NCI-H345 (cell line): Measurements from ENCODE around the gene MICAL3.
A peak's percentile ranks its signal among the peaks of the same experiment; 100 is the strongest.
"Not testable (repeated sequence)": the region's sequence is repeated elsewhere in the genome, so short reads cannot be mapped to it uniquely, and the experiment has no call there.

Experiments used
- DNase-seq: peaks from one replicate; lab custom pipeline; 2025; lab: John Stamatoyannopoulos, UW

MICAL3 gene

GRCh38 chr22:18059094-18059417 is 34.7 kb upstream of the MICAL3 start:
- DNase-seq, result no peak

- DNase-seq, result no peak
Observed at GRCh38 chr22:18058371-18059093, 34.2 kb upstream of the MICAL3 start.

DNA sequence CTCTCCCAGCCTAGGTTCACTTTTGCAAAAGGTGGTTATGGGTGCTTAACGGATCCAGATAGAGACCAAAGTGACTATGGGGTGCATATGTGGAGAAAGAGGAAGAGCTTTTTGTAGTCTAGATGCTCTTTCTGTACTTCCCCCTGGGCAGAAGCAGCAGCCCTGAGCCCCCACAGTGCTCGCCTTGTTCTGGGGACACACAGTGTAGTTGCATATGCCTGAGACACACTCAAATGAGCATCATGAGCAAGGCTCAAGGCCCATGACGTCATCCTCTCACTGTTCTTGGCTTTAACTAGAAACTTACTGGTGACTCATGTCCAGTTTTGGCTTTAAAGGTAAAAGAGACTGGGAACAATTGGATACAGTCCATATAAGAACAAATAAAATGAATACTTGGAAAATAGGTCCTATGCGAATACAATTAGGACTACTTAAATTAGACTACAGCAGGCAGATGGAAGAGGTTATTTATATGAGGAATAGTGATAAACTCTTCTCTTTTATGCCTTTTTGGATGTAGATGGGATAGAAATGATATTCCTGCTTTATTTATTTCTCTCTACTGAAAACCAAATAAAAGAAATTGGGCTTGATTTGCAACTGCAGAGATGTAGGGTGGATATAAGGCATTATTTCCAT is 33.3 kb upstream of the MICAL3 start:
- no peak for DNase-seq

DNA sequence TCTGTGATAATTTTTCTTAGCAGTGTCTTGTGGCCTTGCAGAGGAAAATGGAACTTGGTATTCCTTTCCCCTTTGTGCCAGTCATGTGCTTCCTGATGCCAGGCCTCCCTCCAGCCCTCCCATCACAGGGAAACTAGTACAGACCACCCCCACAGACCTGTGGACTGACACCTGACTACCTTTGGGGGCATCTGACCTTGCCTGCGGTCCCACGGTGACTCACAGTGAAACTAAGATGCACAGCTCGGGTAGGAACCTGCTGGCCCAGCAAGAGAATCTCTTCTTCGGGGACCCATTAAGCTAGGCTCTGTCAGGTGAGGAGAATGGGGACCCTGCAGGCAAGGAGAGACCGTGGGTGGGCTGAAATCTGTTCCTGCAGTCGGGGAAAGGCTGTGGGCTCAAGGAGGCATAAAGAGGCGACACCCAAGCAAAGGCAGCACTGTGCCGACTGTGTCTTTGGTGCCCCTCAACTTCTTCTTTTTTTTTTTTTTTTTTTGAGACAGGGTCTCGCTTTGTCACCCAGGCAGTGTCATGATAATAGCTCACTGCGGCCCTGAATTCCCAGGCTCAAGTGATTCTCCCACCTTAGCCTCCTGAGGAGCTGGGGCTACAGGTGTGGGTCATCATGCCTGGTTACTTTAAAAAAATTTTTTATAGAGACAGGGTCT is 32.6 kb upstream of the MICAL3 start:
- DNase-seq, result no peak

- DNase-seq, result peak; percentile 25
Observed at GRCh38 chr22:18056161-18056666, 31.9 kb upstream of the MICAL3 start.

DNA sequence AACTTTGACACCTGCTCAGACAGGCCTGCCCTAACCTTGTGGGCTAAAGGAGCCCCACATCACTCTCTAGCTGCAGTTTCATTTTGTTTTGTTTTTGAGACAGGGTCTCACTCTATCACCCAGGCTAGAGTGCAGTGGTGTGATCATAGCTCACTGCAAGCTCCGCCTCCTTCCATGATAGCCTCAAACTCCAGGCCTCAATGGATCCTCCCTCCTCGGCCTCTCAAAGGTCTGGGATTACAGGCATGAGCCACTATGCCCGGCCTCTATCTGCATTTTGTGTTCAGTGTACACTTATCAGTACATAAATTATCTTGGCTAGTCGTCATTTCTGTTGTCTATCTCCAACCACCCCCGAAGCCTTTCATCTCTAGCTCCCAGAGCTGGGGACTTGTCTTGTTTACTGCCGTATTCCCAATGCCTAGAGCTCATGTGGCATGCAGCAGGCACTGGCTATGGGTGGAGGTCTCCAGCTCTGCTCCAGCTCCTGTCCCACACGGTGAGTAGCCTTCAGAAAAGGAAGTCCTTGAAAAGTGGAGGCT is 31.3 kb upstream of the MICAL3 start:
- DNase-seq, result peak; percentile 25

GRCh38 chr22:18053216-18053946 is 29.0 kb upstream of the MICAL3 start:
- DNase-seq, result not testable (repeated sequence)

DNA sequence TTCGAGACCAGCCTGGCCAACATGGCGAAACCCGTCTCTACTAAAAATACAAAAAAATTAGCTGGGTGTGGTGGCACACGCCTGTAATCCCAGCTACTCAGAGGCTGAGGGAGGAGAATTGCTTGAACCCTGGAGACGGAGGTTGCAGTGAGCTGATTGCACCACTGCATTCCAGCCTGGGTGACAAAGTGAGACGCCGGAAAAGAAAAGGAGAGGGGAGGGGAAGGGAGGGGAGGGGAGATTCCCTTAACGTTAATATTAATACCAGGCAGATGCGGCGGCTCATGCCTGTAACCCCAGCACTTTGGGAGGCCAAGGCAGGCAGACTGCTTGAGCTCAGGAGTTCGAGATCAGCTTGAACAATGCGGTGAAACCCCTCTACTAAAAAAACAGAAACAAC is 26.8 kb upstream of the MICAL3 start:
- not testable (repeated sequence) for DNase-seq

GRCh38 chr22:18050065-18050464 is 25.7 kb upstream of the MICAL3 start:
- no peak for DNase-seq

DNA sequence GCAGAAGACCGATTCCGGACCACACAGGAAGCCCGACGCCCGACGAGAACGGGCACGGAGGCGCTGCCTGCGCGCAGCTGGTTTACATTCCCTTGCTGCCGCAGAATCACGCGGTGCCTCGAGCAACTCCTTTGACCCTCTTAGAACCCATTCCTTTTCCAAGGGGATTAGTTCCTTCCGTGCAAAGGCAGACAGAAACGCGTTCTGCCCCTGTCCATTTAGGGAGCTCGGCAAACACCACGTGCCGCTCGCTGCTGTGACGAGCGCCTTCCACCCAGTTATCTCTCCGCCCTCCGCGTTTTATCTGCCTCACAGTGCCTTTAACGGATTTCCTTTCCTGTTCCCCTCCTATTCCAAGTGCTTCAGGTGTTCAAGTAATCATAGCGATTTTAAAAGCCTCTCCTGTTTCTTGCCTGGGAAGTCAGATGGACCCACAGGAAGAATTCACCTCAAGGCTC is 24.1 kb upstream of the MICAL3 start:
- DNase-seq, result no peak

- DNase-seq, result no peak
Observed at GRCh38 chr22:18048041-18048440, 23.7 kb upstream of the MICAL3 start.

- DNase-seq, result no peak
Observed at GRCh38 chr22:18045794-18046193, 21.4 kb upstream of the MICAL3 start.

DNA sequence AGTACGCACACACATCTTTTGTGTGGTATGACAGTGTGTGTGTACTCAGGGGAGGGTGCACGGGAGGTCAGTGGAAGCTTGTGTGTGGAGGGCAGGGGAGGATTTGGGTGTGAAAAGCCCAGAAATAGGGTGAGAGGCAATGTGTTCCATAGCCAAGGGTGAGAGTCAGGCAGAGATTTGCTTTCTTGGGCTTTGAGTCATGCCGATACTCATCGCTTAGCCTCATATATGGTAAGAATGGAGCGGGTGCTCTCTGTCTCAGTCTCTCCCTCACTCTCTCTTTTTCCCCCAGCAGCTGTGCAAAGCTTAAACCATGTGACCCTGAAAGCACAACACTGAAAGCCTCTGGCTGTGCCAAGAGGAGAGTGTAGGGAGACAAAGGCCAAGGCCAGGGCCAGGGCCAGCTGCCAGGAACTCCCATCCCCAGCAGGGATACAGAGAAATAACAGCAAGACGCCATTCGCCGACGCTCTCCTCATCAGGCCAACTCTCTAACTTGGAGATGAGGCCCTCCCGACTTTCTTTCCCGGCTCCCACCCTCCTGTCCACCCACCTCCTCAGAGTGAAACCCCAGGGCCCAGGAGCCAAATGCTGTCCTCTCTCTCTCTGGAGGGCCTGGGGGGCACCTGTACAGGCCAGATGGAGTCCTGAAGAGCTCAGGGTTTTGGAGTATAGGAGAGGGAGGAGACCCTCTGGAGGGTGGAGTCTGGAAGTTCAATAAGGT is 20.3 kb upstream of the MICAL3 start:
- peak; percentile 83 for DNase-seq

- DNase-seq, result no peak
Observed at GRCh38 chr22:18042685-18043084, 18.3 kb upstream of the MICAL3 start.

DNA sequence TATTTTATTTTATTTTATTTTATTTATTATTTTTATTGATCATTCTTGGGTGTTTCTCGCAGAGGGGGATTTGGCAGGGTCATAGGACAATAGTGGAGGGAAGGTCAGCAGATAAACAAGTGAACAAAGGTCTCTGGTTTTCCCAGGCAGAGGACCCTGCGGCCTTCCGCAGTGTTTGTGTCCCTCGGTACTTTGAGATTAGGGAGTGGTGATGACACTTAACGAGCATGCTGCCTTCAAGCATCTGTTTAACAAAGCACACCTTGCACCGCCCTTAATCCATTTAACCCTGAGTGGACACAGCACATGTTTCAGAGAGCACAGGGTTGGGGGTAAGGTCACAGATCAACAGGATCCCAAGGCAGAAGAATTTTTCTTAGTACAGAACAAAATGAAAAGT is 16.5 kb upstream of the MICAL3 start:
- not testable (repeated sequence) for DNase-seq

DNA sequence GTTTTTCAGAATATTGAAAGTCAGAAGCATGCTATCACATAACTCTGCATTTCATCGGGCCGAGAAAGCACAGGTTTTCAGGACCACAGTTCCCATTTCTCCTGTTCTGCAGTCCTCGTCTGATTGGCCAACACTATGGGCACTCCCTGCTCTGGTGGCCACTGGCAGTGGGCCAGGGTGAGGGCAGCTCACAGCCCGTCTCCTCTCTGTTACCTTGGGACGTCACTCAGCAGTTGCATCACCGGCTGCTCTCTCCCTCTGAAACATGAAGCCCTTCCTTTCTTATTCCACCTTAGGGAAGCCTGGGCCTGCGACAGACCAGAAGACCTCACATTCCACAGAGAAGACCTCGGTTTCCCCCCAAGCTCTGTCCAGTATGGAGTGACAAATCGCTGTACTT is 11.4 kb upstream of the MICAL3 start:
- no peak for DNase-seq

- DNase-seq, result no peak
Observed at GRCh38 chr22:18034076-18034475, 9.7 kb upstream of the MICAL3 start.

DNA sequence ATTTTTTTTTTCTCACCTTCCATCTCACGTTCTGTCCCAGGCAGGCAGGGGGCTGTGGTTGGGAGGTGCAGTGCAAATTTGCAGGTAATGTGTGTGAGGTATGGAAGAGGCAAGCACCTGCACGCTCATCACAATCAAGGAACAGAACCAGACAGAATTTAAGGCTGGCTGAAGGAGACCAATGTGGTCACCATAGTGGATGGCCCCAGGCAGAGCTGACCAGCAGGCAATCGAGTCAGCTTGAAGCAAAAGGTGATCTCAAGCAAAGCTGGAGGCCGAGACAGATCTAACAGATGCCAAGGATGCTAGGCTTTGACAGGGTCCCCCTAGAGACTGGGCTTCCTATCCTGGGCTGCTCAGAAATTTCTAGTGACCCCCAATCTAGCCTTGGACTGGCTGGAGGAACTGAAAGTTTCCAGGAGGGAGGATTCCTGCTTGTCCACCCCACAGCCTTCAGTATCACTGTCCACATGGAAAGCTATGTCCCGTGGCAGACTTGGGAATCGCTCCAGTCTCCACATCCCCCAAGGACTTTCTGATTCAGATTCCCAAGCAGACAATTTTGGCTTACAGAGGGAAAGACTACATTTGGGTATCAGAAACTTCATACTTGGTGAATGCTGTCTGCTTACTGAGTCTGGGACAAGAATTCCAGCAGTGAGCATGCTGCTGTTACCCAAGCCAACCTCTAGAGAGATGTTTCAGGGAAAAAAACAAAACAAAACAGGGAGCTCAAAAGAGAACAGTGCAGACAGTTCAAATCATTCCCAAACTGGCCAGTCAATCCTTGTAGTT is 9.0 kb upstream of the MICAL3 start:
- no peak for DNase-seq

GRCh38 chr22:18032455-18033101 is 8.2 kb upstream of the MICAL3 start:
- DNase-seq, result no peak
